ENCODE data around the gene PLCL2. TPM values are rescaled to one million over a fixed set of nuclear protein-coding genes. Genes with fewer than 3 reads are reported as not detected.

PLCL2 gene
- total and polyA plus RNA-seq, 12 donors: 4.5 to 44.0 (median 27.1) TPM

- no peak overlapping the region for H3K27ac ChIP-seq
- no peak overlapping the region for H3K4me3 ChIP-seq
- WGBS, 4 donors: 90 to 96% (median 95%) methylated on average over 5 of the region's 5 CpGs
- no peak for DNase-seq
- no peaks in the 10 kb centered on the region for H3K4me1 ChIP-seq (replicated peaks in 1 of 2)
- H3K27me3 ChIP-seq: no peaks in the 10 kb centered on the region
- intact Hi-C loops (cut with DNase I): no loop called here
- no peaks in the 10 kb centered on the region for H3K9me3 ChIP-seq (replicated peaks in 1 of 3)
- no peaks in the 10 kb centered on the region for H3K36me3 ChIP-seq (replicated peaks in 1 of 2)
- TF ChIP-seq POLR2A (IDR thresholded peaks at IDR 0.05) (no peak), CTCF (IDR thresholded peaks at IDR 0.05) (no peak)
These were observed 175.3 kb downstream of the PLCL2 start for GRCh38 chr3:17059989-17060550.

DNA sequence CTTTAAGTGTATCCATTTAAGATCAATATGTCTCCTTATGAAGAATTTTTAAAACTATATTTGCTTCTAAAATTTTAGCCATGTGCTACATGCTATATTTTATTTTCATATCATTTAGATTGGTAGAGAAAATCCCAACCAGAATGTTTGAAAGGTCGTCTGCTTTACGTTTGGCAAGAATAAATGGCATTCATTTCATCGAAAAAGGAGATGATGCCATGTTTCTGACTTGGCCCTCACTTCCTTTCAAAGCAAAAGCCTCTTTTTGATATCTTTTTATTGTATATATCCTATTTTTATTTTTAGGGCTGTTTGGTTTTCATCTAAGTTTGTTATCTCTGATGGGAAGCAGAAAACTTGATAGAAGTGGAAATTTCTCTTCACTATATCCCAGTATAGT is 176.2 kb downstream of the PLCL2 start:
- Histone ChIP-seq H3K9me3 (replicated peaks in 1 of 3) (no peaks in the 10 kb centered on the region), H3K4me1 (replicated peaks in 1 of 2) (no peaks in the 10 kb centered on the region), H3K27me3 (no peaks in the 10 kb centered on the region), H3K36me3 (replicated peaks in 1 of 2) (no peaks in the 10 kb centered on the region), H3K27ac (no peak overlapping the region), H3K4me3 (no peak overlapping the region)
- DNase-seq: no peak
- 93 to 99% (median 95%) methylated on average over 3 of the region's 3 CpGs for WGBS, 4 donors
- TF ChIP-seq CTCF (IDR thresholded peaks at IDR 0.05): no peak
- no peak for TF ChIP-seq POLR2A (IDR thresholded peaks at IDR 0.05)
- intact Hi-C loops (cut with DNase I): no loop called here

DNA sequence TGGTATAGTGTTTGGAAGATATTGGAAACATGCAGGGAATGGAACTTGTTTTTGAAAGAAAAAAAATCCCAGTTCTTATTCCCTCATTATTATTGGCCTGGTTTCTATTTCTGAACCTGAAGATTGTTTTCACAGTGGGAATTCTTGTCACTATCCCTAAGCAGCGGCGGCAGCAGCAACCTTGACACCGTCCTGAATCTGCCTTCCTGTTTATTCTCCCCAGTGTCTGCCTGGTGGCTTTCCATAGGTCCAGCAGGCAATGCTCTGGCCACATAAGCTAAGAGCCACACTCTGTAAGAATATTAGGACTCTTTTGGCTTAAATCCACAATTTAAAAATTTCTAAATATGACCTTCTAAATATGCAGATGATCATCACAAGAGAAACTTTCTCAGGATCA is 178.0 kb downstream of the PLCL2 start:
- intact Hi-C loops (cut with DNase I): no loop called here
- no peaks in the 10 kb centered on the region for H3K27me3 ChIP-seq
- H3K4me1 ChIP-seq (replicated peaks in 1 of 2): no peaks in the 10 kb centered on the region
- no peaks in the 10 kb centered on the region for H3K9me3 ChIP-seq (replicated peaks in 1 of 3)
- no peak overlapping the region for H3K27ac ChIP-seq
- WGBS, 4 donors: 24 to 43% (median 37%) methylated on average over 3 of the region's 3 CpGs
- H3K36me3 ChIP-seq (replicated peaks in 1 of 2): no peaks in the 10 kb centered on the region
- TF ChIP-seq POLR2A (IDR thresholded peaks at IDR 0.05): no peak
- TF ChIP-seq CTCF (IDR thresholded peaks at IDR 0.05): no peak
- H3K4me3 ChIP-seq: no peak overlapping the region
- DNase-seq: peak in 2 of 7 donors; percentile 10 to 22

GRCh38 chr3:17063596-17063995 is 178.8 kb downstream of the PLCL2 start:
- DNase-seq: no peak
- no peak overlapping the region for H3K27ac ChIP-seq
- intact Hi-C loops (cut with DNase I): no loop called here
- 95 to 100% (median 97%) methylated on average over 3 of the region's 3 CpGs for WGBS, 4 donors
- TF ChIP-seq POLR2A (IDR thresholded peaks at IDR 0.05) (no peak), CTCF (IDR thresholded peaks at IDR 0.05) (no peak)
- no peaks in the 10 kb centered on the region for H3K27me3 ChIP-seq
- H3K9me3 ChIP-seq (replicated peaks in 1 of 3): no peaks in the 10 kb centered on the region
- H3K4me1 ChIP-seq (replicated peaks in 1 of 2): no peaks in the 10 kb centered on the region
- peaks cover 0 to 6% of the 10 kb centered on the region in 2 donors for H3K36me3 ChIP-seq (replicated peaks in 1 of 2)
- H3K4me3 ChIP-seq: no peak overlapping the region
